HepG2 (cell line): ENCODE data around the gene SPATS2. TPM values are rescaled to one million over a fixed set of nuclear protein-coding genes. Genes with fewer than 3 reads are reported as not detected.

Experiments
- ARNT ChIP-seq: fragments of 450-650 bp; IDR thresholded peaks from 2 replicates; pipeline ENCODE4 v1.6.1; 2017
- CENPT ChIP-seq: sonication (generic); formaldehyde crosslinking; IDR thresholded peaks from 2 replicates; pipeline ENCODE4 v1.8.0; 2022; ENCODE audit warnings: low read depth, mild to moderate bottlenecking, moderate library complexity, missing genetic modification reagents
- HOXA3 ChIP-seq: sonication (generic); formaldehyde crosslinking; IDR thresholded peaks from 2 replicates; pipeline ENCODE4 v1.5.0; 2020; ENCODE audit warnings: missing genetic modification reagents
- IKZF1 ChIP-seq: fragments of 450-650 bp; IDR thresholded peaks from 2 replicates; pipeline ENCODE4 v1.7.1; 2016
- KDM5A ChIP-seq: fragments of 200-600 bp; sonication (generic); IDR thresholded peaks from 2 replicates; pipeline ENCODE4 v1.7.0; 2018; ENCODE audit warnings: antibody characterized with exemption, mild to moderate bottlenecking, low read length, borderline replicate concordance
- MAFG ChIP-seq: sonication (generic); formaldehyde crosslinking; IDR thresholded peaks from 2 replicates; pipeline ENCODE4 v1.5.1; 2020; ENCODE audit warnings: mild to moderate bottlenecking, missing genetic modification reagents
- SIN3A ChIP-seq: IDR thresholded peaks from 2 replicates; pipeline ENCODE4 v1.6.1; 2011; ENCODE audit warnings: low read depth, mild to moderate bottlenecking, control low read depth, low read length, borderline replicate concordance
- SNAPC2 ChIP-seq: sonication (generic); formaldehyde crosslinking; IDR thresholded peaks from 2 replicates; pipeline ENCODE4 v1.8.1; 2022; ENCODE audit warnings: mild to moderate bottlenecking, missing genetic modification reagents
- SRSF9 ChIP-seq: fragments of 200-400 bp; formaldehyde crosslinking; IDR thresholded peaks from 2 replicates; pipeline ENCODE4 v1.6.1; 2018; ENCODE audit warnings: borderline replicate concordance, mild to moderate bottlenecking, low read depth, low read length; ENCODE audit not compliant: insufficient read depth, poor library complexity, severe bottlenecking
- ZBTB2 ChIP-seq: sonication (generic); formaldehyde crosslinking; IDR thresholded peaks from 2 replicates; pipeline ENCODE4 v1.8.0; 2022; ENCODE audit warnings: low read depth, missing genetic modification reagents
- ZBTB46 ChIP-seq: sonication (generic); formaldehyde crosslinking; IDR thresholded peaks from 2 replicates; pipeline ENCODE4 v1.4.0; 2020; ENCODE audit warnings: mild to moderate bottlenecking, missing genetic modification reagents, borderline replicate concordance
- ZMAT3 ChIP-seq: sonication (generic); formaldehyde crosslinking; conservative IDR thresholded peaks from 2 replicates; pipeline ENCODE4 v1.7.0; 2021; ENCODE audit warnings: missing genetic modification reagents
- ZNF180 ChIP-seq: sonication (generic); formaldehyde crosslinking; IDR thresholded peaks from 2 replicates; pipeline ENCODE4 v1.4.0; 2020; ENCODE audit warnings: low read depth, missing genetic modification reagents, borderline replicate concordance
- ZNF878 ChIP-seq: sonication (generic); formaldehyde crosslinking; IDR thresholded peaks from 2 replicates; pipeline ENCODE4 v1.8.1; 2023; ENCODE audit warnings: mild to moderate bottlenecking, missing genetic modification reagents, moderate library complexity
- polyA plus RNA-seq, 8 experiments: library from polyadenylated mRNA; depleted of rRNA in 3 of 8; stranded (reverse) in 7 of 8; unstranded in 1 of 8; fragments of >200 nt; fragmentation: Illumina TruSeq in 4 of 8; extraction: Trizol in 4 of 8; gene quantifications; 2 replicates each; pipeline versions ENCODE4 v1.2.1 to v1.2.3, GENCODE V29; 2011 to 2016; ENCODE audit warnings: low read depth in 4 of 8, missing spikeins in 1 of 8, mixed read lengths in 1 of 8; ENCODE audit not compliant: insufficient read depth in 1 of 8
- total RNA-seq, 5 experiments: library from RNA; depleted of rRNA; stranded (reverse); fragments of >200 nt; fragmentation: Illumina TruSeq; extraction: Trizol; gene quantifications; 2 replicates each; pipeline ENCODE4 v1.2.3, GENCODE V29; 2016; ENCODE audit warnings: low read depth in 1 of 5
- TF ChIP-seq, protein P1 (sequence below): sonication (generic); formaldehyde crosslinking; IDR thresholded peaks from 2 replicates; pipeline ENCODE4 v1.5.1; 2020; ENCODE audit warnings: mild to moderate bottlenecking, missing genetic modification reagents, borderline replicate concordance
- TF ChIP-seq, protein P2 (sequence below): sonication (generic); formaldehyde crosslinking; IDR thresholded peaks from 2 replicates; pipeline ENCODE4 v1.8.0; 2022; ENCODE audit warnings: mild to moderate bottlenecking, missing genetic modification reagents, borderline replicate concordance
- TF ChIP-seq, protein P3 (sequence below): sonication (generic); formaldehyde crosslinking; IDR thresholded peaks from 2 replicates; pipeline ENCODE4 v1.8.0; 2022; ENCODE audit warnings: mild to moderate bottlenecking, missing genetic modification reagents, moderate library complexity

The SPATS2 gene
- total and polyA plus RNA-seq, 2 of the 13 experiments (the other 11 are each of a cell fraction or from before 2014, with no cell fraction given) = 19.3 to 28.1 TPM

DNA sequence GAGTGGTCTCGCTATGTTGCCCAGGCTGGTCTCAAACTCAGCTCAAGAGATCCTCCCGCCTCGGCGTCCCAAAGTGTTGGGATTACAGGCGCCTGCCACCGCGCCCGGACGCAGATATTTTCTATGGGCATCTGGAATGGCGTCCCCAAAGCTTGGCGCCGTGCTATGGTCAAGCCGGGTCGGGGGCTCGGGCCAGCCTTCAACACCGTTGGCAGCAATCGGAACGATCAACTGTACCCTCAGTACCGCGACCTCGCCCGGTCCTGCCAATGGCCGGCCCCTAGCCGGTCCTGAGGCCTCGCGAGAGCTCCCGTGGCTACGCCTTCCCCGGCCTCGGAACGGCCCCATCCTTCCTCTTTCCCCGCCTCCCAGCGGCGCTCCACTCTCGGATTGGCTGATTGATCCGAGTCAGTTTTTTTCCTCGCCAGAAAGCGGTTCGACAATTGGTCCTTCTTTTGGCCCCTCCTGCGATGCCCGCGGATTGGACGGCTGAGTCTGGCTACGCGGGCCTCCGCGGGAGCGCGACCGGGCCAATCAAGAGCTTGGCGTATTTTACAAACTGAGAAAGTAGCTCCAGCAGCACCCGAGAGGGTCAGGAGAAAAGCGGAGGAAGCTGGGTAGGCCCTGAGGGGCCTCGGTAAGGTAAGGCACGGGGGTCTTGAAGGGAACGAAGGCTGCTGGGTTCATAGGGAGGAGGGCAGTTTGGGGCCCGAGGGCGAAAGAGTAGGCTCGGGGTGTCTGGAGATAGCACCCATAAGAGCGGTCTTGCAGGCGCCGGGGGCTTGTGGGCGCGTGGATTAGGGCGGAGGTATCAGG, 44.3 kb upstream of the SPATS2 start, which contains the start of gene TROAP (continued):
- TF ChIP-seq HOXA3 (CRISPR knock-in tag) = peak; percentile 49
- TF ChIP-seq IKZF1 = no peak
- no peak; the same call in 1 of the 2 replicates for TF ChIP-seq SNAPC2 (CRISPR knock-in tag)
- TF ChIP-seq, protein P1, sequence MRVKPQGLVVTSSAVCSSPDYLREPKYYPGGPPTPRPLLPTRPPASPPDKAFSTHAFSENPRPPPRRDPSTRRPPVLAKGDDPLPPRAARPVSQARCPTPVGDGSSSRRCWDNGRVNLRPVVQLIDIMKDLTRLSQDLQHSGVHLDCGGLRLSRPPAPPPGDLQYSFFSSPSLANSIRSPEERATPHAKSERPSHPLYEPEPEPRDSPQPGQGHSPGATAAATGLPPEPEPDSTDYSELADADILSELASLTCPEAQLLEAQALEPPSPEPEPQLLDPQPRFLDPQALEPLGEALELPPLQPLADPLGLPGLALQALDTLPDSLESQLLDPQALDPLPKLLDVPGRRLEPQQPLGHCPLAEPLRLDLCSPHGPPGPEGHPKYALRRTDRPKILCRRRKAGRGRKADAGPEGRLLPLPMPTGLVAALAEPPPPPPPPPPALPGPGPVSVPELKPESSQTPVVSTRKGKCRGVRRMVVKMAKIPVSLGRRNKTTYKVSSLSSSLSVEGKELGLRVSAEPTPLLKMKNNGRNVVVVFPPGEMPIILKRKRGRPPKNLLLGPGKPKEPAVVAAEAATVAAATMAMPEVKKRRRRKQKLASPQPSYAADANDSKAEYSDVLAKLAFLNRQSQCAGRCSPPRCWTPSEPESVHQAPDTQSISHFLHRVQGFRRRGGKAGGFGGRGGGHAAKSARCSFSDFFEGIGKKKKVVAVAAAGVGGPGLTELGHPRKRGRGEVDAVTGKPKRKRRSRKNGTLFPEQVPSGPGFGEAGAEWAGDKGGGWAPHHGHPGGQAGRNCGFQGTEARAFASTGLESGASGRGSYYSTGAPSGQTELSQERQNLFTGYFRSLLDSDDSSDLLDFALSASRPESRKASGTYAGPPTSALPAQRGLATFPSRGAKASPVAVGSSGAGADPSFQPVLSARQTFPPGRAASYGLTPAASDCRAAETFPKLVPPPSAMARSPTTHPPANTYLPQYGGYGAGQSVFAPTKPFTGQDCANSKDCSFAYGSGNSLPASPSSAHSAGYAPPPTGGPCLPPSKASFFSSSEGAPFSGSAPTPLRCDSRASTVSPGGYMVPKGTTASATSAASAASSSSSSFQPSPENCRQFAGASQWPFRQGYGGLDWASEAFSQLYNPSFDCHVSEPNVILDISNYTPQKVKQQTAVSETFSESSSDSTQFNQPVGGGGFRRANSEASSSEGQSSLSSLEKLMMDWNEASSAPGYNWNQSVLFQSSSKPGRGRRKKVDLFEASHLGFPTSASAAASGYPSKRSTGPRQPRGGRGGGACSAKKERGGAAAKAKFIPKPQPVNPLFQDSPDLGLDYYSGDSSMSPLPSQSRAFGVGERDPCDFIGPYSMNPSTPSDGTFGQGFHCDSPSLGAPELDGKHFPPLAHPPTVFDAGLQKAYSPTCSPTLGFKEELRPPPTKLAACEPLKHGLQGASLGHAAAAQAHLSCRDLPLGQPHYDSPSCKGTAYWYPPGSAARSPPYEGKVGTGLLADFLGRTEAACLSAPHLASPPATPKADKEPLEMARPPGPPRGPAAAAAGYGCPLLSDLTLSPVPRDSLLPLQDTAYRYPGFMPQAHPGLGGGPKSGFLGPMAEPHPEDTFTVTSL (CRISPR knock-in tag) = no peak
- TF ChIP-seq CENPT (CRISPR knock-in tag) = no peak
- TF ChIP-seq, protein P2, sequence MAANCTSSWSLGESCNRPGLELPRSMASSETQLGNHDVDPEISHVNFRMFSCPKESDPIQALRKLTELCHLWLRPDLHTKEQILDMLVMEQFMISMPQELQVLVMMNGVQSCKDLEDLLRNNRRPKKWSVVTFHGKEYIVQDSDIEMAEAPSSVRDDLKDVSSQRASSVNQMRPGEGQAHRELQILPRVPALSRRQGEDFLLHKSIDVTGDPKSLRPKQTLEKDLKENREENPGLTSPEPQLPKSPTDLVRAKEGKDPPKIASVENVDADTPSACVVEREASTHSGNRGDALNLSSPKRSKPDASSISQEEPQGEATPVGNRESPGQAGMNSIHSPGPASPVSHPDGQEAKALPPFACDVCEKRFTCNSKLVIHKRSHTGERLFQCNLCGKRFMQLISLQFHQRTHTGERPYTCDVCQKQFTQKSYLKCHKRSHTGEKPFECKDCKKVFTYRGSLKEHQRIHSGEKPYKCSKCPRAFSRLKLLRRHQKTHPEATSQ (CRISPR knock-in tag) = no peak
- TF ChIP-seq KDM5A = peak; percentile 92
- peak; percentile 99 for TF ChIP-seq SIN3A
- TF ChIP-seq MAFG = no peak
- TF ChIP-seq, protein P3, sequence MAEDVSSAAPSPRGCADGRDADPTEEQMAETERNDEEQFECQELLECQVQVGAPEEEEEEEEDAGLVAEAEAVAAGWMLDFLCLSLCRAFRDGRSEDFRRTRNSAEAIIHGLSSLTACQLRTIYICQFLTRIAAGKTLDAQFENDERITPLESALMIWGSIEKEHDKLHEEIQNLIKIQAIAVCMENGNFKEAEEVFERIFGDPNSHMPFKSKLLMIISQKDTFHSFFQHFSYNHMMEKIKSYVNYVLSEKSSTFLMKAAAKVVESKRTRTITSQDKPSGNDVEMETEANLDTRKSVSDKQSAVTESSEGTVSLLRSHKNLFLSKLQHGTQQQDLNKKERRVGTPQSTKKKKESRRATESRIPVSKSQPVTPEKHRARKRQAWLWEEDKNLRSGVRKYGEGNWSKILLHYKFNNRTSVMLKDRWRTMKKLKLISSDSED (CRISPR knock-in tag) = no peak
- TF ChIP-seq ZBTB46 = no peak
- no peak for TF ChIP-seq ARNT
- no peak for TF ChIP-seq ZMAT3 (CRISPR knock-in tag)
- TF ChIP-seq ZNF878 (CRISPR knock-in tag) = peak; percentile 97; the same call in 1 of the 2 replicates
- TF ChIP-seq ZBTB2 (CRISPR knock-in tag) = no peak; the same call in 1 of the 2 replicates
- no peak for TF ChIP-seq SRSF9
- TF ChIP-seq ZNF180 (CRISPR knock-in tag) = no peak
